Memory B cell (primary cell): ENCODE results near the gene AMN.

ENCODE experiments used
- ATAC-seq: fragments of 150-1000 bp; cut with Tn5 transposase; 2 replicates; pipeline ENCODE4 v1.10.0; 2021; ENCODE audit warnings: low read depth, mild to moderate bottlenecking, moderate library complexity
- DNase-seq, 2 donors: peaks; one replicate each; pipeline ENCODE4 v3.0.0; 2022; ENCODE audit warnings: low spot score in 2 of 2
- H3K27ac Mint-ChIP-seq: one replicate; pipeline ENCODE4 v1.8.0; 2022; ENCODE audit warnings: mild to moderate bottlenecking, moderate library complexity, mixed read lengths
- H3K27me3 Mint-ChIP-seq: one replicate; pipeline ENCODE4 v1.8.0; 2022; ENCODE audit warnings: mixed read lengths
- H3K36me3 Mint-ChIP-seq: one replicate; pipeline ENCODE4 v1.8.0; 2022; ENCODE audit warnings: mild to moderate bottlenecking, mixed read lengths
- H3K4me1 Mint-ChIP-seq: one replicate; pipeline ENCODE4 v1.8.0; 2022; ENCODE audit warnings: mixed read lengths
- H3K4me3 Mint-ChIP-seq: one replicate; pipeline ENCODE4 v1.8.0; 2022; ENCODE audit warnings: mild to moderate bottlenecking, moderate library complexity, mixed read lengths
- H3K9me3 Mint-ChIP-seq: one replicate; pipeline ENCODE4 v1.8.0; 2022; ENCODE audit warnings: mixed read lengths

AMN gene

DNA sequence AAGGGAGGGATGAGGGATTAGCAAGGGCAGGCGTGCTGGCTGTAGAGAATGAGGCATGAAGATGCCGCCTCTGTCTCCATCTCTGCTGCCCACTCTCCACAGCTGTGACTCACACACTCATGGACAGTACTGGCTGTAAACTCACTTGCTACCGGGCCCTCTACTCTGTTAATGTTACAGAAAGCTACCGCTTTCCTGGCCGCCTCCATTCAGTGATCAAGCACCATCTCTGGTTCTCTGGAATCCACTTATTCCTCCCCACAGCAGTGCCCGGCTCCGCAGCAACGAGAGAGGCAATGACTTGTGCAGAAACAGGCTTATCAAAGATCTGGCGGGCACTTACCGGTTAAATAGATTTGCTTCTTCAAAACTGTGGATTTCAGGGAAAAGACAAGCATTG, 34.8 kb downstream of the AMN start:
- Mint-ChIP-seq H3K4me3 (no peak overlapping the region), H3K4me1 (no peaks in the 10 kb centered on the region), H3K27ac (peak overlapping the region; percentile 28), H3K9me3 (no peaks in the 10 kb centered on the region), H3K27me3 (no peaks in the 10 kb centered on the region), H3K36me3 (peaks cover 38% of the 10 kb centered on the region)
- no peak for ATAC-seq
- DNase-seq, result no peak

DNA sequence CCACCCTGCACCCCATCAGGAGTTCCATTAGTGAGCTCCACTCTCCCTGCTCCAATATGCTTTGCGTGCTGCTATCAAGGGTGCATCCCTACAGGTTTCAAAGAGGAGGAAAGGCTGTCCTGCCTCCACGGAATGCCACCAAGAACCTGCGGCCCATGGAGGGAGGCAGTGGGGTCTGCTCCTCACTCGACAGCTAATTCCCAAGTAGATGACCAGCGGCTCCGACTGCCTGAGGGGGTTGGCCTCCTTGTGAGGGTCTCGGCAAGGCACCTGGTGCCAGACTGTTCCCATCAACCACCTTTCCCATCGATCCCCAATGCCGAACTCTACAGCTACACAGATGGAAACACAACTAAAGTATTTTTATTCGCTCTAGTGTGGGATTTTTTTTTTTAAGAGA, 36.0 kb downstream of the AMN start:
- H3K36me3 Mint-ChIP-seq, result peaks cover 36% of the 10 kb centered on the region
- no peak for ATAC-seq

DNA sequence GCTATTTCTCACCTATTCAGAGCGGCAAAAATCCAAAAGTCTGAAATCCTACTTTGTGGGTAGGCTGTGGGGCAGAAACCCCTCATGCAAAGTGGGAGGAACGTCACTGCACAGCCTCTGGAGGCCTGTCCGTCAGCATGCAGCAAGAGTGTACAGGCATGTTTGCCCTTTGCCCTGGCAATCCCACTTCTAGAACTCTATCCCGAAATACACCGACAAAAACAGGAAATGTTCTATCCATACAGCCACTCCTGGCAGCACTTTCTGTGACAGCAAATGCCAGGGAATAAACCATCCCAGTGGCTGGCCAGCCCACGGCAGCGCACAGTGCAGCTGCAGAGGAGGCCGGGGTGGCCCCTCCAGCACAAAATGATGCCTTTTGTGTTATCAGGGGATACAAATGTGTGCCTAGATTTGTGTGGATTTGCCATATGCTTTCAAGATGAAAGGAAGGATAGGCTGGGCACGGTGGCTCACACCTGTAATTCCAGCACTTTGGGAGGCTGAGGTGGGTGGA, 39.7 kb downstream of the AMN start:
- no peak for DNase-seq
- Mint-ChIP-seq H3K4me3 (no peak overlapping the region), H3K9me3 (no peaks in the 10 kb centered on the region), H3K27me3 (no peaks in the 10 kb centered on the region), H3K36me3 (peaks cover 36% of the 10 kb centered on the region), H3K27ac (no peak overlapping the region), H3K4me1 (no peaks in the 10 kb centered on the region)
- no peak for ATAC-seq

More for the DNA sequence above, 36.0 kb downstream of the AMN start:
- Mint-ChIP-seq H3K27me3 (no peaks in the 10 kb centered on the region), H3K9me3 (no peaks in the 10 kb centered on the region), H3K4me3 (no peak overlapping the region), H3K4me1 (no peaks in the 10 kb centered on the region), H3K27ac (no peak overlapping the region)
- no peak for DNase-seq

DNA sequence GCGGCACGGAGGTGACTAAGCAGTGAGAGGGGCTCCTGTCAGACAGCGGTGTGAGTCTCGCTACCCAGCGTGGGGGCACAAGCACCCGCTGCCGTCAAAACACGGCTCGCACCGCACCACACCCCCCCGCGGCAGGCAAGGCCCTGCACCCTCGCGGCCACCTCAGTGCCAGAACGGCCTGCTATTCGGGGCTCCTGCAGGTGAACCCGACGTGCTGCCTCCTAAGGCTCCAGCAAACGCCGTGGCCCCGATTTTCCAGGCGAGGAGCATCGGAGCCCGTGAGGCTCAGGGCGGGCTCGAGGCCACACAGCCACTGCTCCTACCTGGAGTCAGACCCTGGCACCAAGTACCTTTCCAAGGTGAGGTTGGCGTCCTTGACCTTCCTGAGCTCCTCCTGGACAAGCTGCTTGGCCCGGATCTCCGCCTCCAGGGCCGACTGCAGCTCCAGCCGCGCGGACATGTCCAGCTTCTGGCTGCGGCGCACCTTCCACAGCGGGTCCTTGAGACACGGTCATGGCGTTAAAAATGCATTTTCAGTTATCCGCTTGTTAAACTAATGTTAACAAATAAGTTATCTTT, 41.8 kb downstream of the AMN start:
- peaks cover 37% of the 10 kb centered on the region for H3K36me3 Mint-ChIP-seq
- H3K4me1 Mint-ChIP-seq, result no peaks in the 10 kb centered on the region
- no peaks in the 10 kb centered on the region for H3K27me3 Mint-ChIP-seq
- no peak overlapping the region for H3K4me3 Mint-ChIP-seq
- no peaks in the 10 kb centered on the region for H3K9me3 Mint-ChIP-seq
- DNase-seq (no peak), ATAC-seq (no peak)
- no peak overlapping the region for H3K27ac Mint-ChIP-seq

DNA sequence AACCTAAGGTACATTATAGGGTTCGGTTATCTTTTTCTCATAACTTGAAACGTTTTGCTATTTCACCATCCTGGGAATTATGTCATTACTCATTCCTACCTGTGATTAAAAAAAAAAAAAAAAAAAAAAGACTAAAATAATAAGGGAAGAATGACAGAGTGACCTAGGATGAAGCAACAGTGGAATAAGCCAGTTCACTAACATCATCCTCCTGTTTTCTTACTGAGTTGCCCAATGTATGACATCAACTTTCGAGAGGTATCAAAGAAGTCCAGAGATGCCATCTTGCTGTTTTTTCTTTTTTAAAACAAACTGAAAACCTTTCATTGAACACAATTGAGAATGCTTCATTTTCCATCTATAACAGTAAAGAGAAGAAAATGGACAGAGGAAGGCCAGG, 42.8 kb downstream of the AMN start:
- ATAC-seq, result no peak
- Mint-ChIP-seq H3K36me3 (peaks cover 34% of the 10 kb centered on the region), H3K9me3 (no peaks in the 10 kb centered on the region), H3K4me1 (no peaks in the 10 kb centered on the region), H3K4me3 (no peak overlapping the region), H3K27ac (no peak overlapping the region), H3K27me3 (no peaks in the 10 kb centered on the region)
- no peak for DNase-seq

DNA sequence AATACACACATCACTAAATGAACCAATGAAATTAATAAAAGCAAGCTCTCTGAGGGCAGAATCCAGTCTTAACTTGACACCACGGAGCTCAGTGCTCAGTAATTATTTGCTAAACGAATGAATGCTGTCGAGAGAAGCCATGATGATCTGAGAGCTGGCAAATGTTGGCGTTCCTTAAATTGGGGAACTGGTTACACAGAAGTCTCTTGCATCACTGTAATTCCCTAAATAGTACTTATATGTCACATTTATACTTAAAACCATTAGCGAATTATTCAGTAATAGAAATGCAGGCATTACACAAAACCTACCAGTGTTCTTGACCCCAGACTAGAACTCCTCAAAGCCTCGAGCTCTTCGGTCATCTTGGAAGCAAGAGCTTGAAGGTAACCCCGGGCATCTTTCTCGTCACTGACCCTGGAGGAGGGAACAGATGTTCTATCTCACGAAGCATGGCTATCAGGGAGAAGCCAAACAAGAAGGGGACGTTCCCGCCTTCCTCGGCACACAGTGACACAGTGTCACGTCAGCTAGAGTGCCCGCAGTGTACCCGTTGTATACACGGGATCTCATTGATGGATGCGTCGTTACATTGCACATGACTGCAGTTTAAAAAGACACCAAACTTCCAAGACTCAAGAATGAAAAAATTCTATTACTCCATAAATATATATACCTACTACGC, 43.6 kb downstream of the AMN start:
- no peaks in the 10 kb centered on the region for H3K9me3 Mint-ChIP-seq
- no peak overlapping the region for H3K27ac Mint-ChIP-seq
- no peak for ATAC-seq
- DNase-seq, result no peak
- H3K4me3 Mint-ChIP-seq, result no peak overlapping the region
- H3K36me3 Mint-ChIP-seq, result peaks cover 31% of the 10 kb centered on the region
- no peaks in the 10 kb centered on the region for H3K4me1 Mint-ChIP-seq
- no peaks in the 10 kb centered on the region for H3K27me3 Mint-ChIP-seq

DNA sequence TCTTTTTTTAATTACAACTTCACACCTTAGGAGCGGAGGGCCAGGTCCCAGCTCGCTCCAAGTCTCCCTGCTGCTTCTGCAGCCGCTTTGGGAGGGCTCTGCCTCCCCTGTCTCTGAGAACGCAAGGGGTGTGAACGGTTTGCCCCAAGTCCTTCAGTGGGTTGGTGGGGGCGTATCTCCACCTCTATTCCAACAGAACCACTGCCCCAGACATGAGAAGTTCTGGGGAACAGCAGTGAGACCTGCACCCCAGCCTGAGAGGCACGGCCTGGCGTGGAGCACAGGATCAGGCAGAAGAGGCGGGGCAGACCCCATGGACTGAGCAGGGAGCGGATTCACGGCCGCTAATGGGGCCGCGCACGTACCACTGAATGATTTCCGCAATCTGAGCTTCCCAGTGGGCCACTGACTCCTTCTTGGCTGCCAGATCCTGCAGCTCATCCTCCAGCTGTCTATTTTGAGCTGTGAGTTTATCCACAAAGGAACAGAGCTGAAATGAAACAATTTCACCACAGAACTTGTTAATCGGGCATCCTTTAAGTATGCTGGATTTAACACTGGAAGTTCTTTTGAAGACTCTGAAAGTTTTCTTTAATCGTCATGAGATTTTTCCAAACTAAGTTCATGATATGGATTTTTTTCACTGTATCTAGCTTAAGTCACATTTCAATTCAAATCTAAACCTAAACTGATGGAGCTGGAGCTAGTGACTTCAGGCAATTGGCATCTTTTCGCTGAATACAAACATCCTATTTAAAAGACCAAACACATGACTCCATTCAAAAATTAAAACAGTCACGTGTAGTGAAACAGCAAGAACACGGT, 44.4 kb downstream of the AMN start:
- Mint-ChIP-seq H3K27ac (no peak overlapping the region), H3K4me3 (no peak overlapping the region), H3K27me3 (no peaks in the 10 kb centered on the region), H3K9me3 (no peaks in the 10 kb centered on the region), H3K4me1 (no peaks in the 10 kb centered on the region), H3K36me3 (peaks cover 36% of the 10 kb centered on the region)
- ATAC-seq (no peak), DNase-seq (no peak)

DNA sequence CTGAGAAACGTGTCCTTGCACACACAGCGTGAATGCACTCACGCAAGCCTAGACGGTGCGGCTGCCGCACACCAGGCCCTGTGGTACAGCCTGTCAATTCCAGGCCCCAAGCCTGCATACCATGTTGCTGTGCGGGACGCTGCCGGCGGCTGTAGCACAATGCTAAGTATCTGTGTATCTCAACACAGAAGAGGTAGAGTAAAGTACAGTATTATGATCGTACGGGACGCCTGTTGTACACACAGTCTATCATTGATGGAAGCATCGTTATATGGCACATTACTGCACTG, 45.0 kb downstream of the AMN start:
- ATAC-seq (no peak), DNase-seq (no peak)
- Mint-ChIP-seq H3K27ac (no peak overlapping the region), H3K9me3 (no peaks in the 10 kb centered on the region), H3K4me3 (no peak overlapping the region), H3K27me3 (no peaks in the 10 kb centered on the region), H3K4me1 (no peaks in the 10 kb centered on the region), H3K36me3 (peaks cover 32% of the 10 kb centered on the region)

DNA sequence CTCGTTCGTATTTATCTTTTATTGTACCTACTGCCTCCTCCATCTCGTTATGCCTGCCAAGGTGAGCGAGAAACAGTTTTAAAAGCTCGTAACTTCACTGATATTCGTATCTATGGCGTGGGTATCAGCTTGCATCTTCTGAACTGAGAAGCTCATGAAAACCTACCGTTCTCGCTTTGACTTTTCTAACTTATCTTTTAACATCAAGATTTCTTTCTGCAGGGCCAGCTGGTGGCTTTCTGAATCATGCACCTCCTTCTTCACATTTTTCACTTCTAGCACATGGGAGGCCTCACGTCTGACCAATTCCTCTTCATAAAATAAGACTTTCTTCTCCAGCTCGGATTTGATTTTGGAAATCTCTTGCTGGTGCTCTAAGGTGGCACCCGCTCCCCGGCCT, 45.8 kb downstream of the AMN start:
- DNase-seq (no peak), ATAC-seq (no peak)
- Mint-ChIP-seq H3K4me1 (no peaks in the 10 kb centered on the region), H3K27ac (no peak overlapping the region), H3K9me3 (no peaks in the 10 kb centered on the region), H3K4me3 (no peak overlapping the region), H3K36me3 (peaks cover 31% of the 10 kb centered on the region), H3K27me3 (no peaks in the 10 kb centered on the region)

DNA sequence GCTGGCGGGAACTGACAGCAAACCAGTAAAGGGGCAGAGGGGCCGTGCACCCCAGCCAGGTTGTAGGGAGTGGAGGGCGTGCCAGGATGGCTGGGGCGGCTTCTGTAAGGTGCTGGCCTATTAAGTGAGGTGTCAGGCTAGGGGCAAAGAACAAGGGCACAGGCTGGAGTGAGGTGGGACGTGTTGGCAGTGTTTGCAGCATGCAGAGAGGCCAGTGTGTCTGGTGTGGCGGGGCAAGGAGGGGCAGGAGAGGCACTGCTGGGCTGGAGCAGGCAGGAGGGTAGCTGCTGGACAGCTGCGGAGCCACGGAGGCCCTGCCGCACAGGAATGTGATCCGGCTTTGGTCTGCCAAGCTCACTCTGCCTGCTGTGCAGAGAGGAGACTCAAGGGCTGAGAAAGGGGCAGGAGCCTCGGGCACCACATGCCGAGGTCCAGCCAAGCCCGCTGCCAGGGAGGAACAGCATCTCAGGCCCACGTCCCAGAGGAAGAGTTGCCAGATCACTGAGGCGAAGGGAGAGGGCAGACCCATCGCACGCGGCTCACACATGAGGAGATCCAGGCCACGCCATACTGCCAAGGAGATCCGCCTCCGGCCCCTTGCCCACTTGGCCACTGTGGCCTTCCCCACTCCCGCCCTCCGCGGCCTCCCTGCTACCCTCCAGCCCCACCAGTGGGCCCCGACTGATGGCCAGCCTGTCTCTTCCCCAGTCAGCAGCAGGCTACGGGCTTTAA, 46.8 kb downstream of the AMN start:
- no peak overlapping the region for H3K4me3 Mint-ChIP-seq
- H3K27me3 Mint-ChIP-seq, result no peaks in the 10 kb centered on the region
- H3K9me3 Mint-ChIP-seq, result no peaks in the 10 kb centered on the region
- peaks cover 32% of the 10 kb centered on the region for H3K36me3 Mint-ChIP-seq
- no peak overlapping the region for H3K27ac Mint-ChIP-seq
- DNase-seq, result no peak
- no peak for ATAC-seq
- H3K4me1 Mint-ChIP-seq, result no peaks in the 10 kb centered on the region

DNA sequence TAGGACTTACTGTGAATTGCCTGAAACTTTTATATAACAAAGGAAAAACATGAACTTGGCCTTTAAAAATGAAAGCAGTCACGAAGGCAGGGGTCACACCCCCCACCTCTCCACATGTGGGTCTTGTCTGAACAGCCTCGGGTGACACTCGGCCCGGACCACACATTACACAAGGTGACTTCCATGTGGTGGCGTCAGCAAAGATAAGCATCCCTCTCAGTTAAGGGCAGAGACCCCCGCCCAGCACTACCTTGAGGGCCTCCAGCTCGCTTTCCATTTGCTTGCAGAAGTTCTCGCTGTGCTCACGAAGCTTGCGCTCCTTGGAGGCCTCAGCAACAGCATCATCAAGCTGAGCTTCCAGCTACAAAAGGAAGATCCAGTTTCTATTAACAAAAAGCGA, 47.4 kb downstream of the AMN start:
- H3K9me3 Mint-ChIP-seq, result no peaks in the 10 kb centered on the region
- no peak for ATAC-seq
- no peak for DNase-seq
- H3K27ac Mint-ChIP-seq, result no peak overlapping the region
- H3K36me3 Mint-ChIP-seq, result peaks cover 33% of the 10 kb centered on the region
- H3K4me3 Mint-ChIP-seq, result no peak overlapping the region
- H3K4me1 Mint-ChIP-seq, result no peaks in the 10 kb centered on the region
- H3K27me3 Mint-ChIP-seq, result no peaks in the 10 kb centered on the region

DNA sequence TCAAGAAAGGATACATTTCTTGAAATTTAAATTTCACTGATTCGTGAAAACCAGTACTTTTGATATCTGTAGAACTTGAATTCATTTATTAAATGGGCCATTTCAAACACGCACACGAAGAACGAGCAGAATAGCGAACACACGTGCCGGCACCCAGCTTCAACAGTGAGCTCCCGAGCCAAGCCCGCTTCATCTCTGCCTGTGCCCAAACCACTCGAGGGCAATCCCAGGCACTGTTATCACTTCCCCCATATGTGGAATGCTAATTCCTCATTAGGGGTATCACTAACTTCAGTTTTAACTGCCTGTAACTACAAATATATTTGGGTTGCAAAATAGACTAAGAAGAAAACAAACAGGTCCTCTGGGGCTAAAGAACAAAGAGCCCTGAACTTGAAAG, 48.0 kb downstream of the AMN start:
- Mint-ChIP-seq H3K4me3 (no peak overlapping the region), H3K36me3 (peaks cover 34% of the 10 kb centered on the region), H3K9me3 (no peaks in the 10 kb centered on the region), H3K27me3 (no peaks in the 10 kb centered on the region), H3K4me1 (no peaks in the 10 kb centered on the region), H3K27ac (no peak overlapping the region)
- no peak for DNase-seq
- no peak for ATAC-seq

DNA sequence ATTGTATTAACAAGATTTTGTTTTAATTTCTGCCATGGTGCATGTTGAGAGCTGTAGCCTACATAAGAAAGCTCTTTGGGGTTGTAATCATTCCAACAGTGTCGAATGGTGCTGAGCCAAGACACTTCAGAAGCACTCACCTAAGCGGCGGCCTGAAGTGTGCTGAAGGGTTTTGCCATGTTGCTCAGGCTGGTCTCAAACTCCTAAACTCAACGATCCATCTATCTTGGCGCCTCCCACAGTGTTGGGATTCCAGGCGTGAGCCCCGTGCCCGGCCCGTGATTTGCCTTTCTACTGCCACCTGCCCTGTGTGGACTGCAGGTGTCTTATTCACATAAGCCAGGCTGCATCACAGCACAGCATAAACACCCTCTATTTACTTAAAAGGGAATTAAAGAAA, 48.9 kb downstream of the AMN start:
- H3K36me3 Mint-ChIP-seq, result peaks cover 33% of the 10 kb centered on the region
- H3K27ac Mint-ChIP-seq, result no peak overlapping the region
- no peak for ATAC-seq
- no peaks in the 10 kb centered on the region for H3K9me3 Mint-ChIP-seq
- H3K27me3 Mint-ChIP-seq, result no peaks in the 10 kb centered on the region
- H3K4me3 Mint-ChIP-seq, result no peak overlapping the region
- DNase-seq, result no peak
- H3K4me1 Mint-ChIP-seq, result no peaks in the 10 kb centered on the region
